NCI-H524 (cell line): ENCODE measurements around the gene PPP6R1.
A peak's percentile ranks its signal among the peaks of the same experiment; 100 is the strongest.

Experiments
- DNase-seq, 2 experiments: peaks; one replicate each; lab custom pipeline; 2025; lab: John Stamatoyannopoulos, UW

Gene PPP6R1

GRCh38 chr19:55223291-55224037, 35.4 kb downstream of the PPP6R1 start:
- DNase-seq = no peak

- DNase-seq = no peak
Measured at GRCh38 chr19:55220525-55220924, 38.3 kb downstream of the PPP6R1 start.

GRCh38 chr19:55216461-55217198, 42.2 kb downstream of the PPP6R1 start:
- peak; percentile 84 to 94 for DNase-seq

- no peak for DNase-seq
Measured at GRCh38 chr19:55213547-55213946, 45.3 kb downstream of the PPP6R1 start.

GRCh38 chr19:55212447-55212846, 46.4 kb downstream of the PPP6R1 start:
- DNase-seq = peak in 1 of 2 experiments; percentile 11

- no peak for DNase-seq
Measured at GRCh38 chr19:55209693-55210472, 48.9 kb downstream of the PPP6R1 start.

- DNase-seq = no peak
Measured at GRCh38 chr19:55208880-55209692, 49.7 kb downstream of the PPP6R1 start, which contains the start of gene PTPRH. Gene PTPRH (minus strand): TSS chr19:55209501. CDS start chr19:55209433, 68 bp downstream.

GRCh38 chr19:55206664-55207500, 51.9 kb downstream of the PPP6R1 start:
- DNase-seq = peak in 1 of 2 experiments; percentile 17

GRCh38 chr19:55202199-55202598, 56.6 kb downstream of the PPP6R1 start:
- peak in 1 of 2 experiments; percentile 15 for DNase-seq

- no peak for DNase-seq
Measured at GRCh38 chr19:55199620-55200204, 59.1 kb downstream of the PPP6R1 start.

- no peak for DNase-seq
Measured at GRCh38 chr19:55198651-55199050, 60.2 kb downstream of the PPP6R1 start.

GRCh38 chr19:55197528-55197927, 61.3 kb downstream of the PPP6R1 start:
- DNase-seq = no peak

GRCh38 chr19:55196803-55197202, 62.0 kb downstream of the PPP6R1 start:
- no peak for DNase-seq

GRCh38 chr19:55193481-55193880, 65.3 kb downstream of the PPP6R1 start:
- no peak for DNase-seq

- no peak for DNase-seq
Measured at GRCh38 chr19:55189403-55189835, 69.4 kb downstream of the PPP6R1 start.

- DNase-seq = no peak
Measured at GRCh38 chr19:55188625-55189024, 70.2 kb downstream of the PPP6R1 start.

- DNase-seq = no peak
Measured at GRCh38 chr19:55186080-55186479, 72.7 kb downstream of the PPP6R1 start.

- no peak for DNase-seq
Measured at GRCh38 chr19:55181740-55182139, 77.1 kb downstream of the PPP6R1 start.
